ENCODE results near the gene ZNF333.

The ZNF333 gene

GRCh38 chr19:14695471-14695870 lies 5.6 kb downstream of the ZNF333 start:
- intact Hi-C loops (cut with DNase I), result no loop called here
- peak in 1 of 10 donors; percentile 57 for DNase-seq

GRCh38 chr19:14699641-14700040 lies 9.8 kb downstream of the ZNF333 start:
- intact Hi-C loops (cut with DNase I), result no loop called here
- DNase-seq, result no peak

GRCh38 chr19:14700711-14701375 lies 11.0 kb downstream of the ZNF333 start:
- no peak for DNase-seq
- intact Hi-C loops (cut with DNase I), result no loop called here

GRCh38 chr19:14703833-14704232 lies 14.0 kb downstream of the ZNF333 start:
- intact Hi-C loops (cut with DNase I), result no loop called here
- DNase-seq, result no peak

- intact Hi-C loops (cut with DNase I), result no loop called here
Measured at GRCh38 chr19:14704450-14704849, 14.6 kb downstream of the ZNF333 start.

GRCh38 chr19:14715841-14716240 lies 26.0 kb downstream of the ZNF333 start:
- no peak for DNase-seq
- intact Hi-C loops (cut with DNase I), result no loop called here

More at GRCh38 chr19:14704450-14704849, 14.6 kb downstream of the ZNF333 start:
- DNase-seq, result no peak

- no peak for DNase-seq
- intact Hi-C loops (cut with DNase I), result no loop called here
Measured at GRCh38 chr19:14718522-14719116, 28.8 kb downstream of the ZNF333 start.

- intact Hi-C loops (cut with DNase I), result no loop called here
- no peak for DNase-seq
Measured at GRCh38 chr19:14719162-14719561, 29.3 kb downstream of the ZNF333 start.

GRCh38 chr19:14722127-14722526 lies 32.3 kb downstream of the ZNF333 start:
- intact Hi-C loops (cut with DNase I), result no loop called here
- DNase-seq, result no peak

- DNase-seq, result no peak
Measured at GRCh38 chr19:14728595-14728994, 38.7 kb downstream of the ZNF333 start.

GRCh38 chr19:14731200-14731599 lies 41.4 kb downstream of the ZNF333 start:
- DNase-seq, result no peak
- intact Hi-C loops (cut with DNase I), result no loop called here

More at GRCh38 chr19:14728595-14728994, 38.7 kb downstream of the ZNF333 start:
- intact Hi-C loops (cut with DNase I), result no loop called here

GRCh38 chr19:14732510-14732909 lies 42.7 kb downstream of the ZNF333 start:
- intact Hi-C loops (cut with DNase I), result no loop called here
- DNase-seq, result no peak

GRCh38 chr19:14733574-14733973 lies 43.7 kb downstream of the ZNF333 start:
- intact Hi-C loops (cut with DNase I), result no loop called here
- no peak for DNase-seq

- DNase-seq, result no peak
- intact Hi-C loops (cut with DNase I), result no loop called here
Measured at GRCh38 chr19:14735915-14736314, 46.1 kb downstream of the ZNF333 start.

- no peak for DNase-seq
- intact Hi-C loops (cut with DNase I), result no loop called here
Measured at GRCh38 chr19:14746886-14747285, 57.0 kb downstream of the ZNF333 start.

GRCh38 chr19:14748601-14749000 lies 58.8 kb downstream of the ZNF333 start:
- intact Hi-C loops (cut with DNase I), result no loop called here
- DNase-seq, result no peak

GRCh38 chr19:14758816-14759215 lies 69.0 kb downstream of the ZNF333 start:
- peak in 1 of 10 donors; percentile 9 for DNase-seq
- intact Hi-C loops (cut with DNase I), result no loop called here

GRCh38 chr19:14761607-14762006 lies 71.8 kb downstream of the ZNF333 start:
- intact Hi-C loops (cut with DNase I), result no loop called here
- DNase-seq, result peak in 1 of 10 donors; percentile 9

- DNase-seq, result peak in 1 of 10 donors; percentile 8
- intact Hi-C loops (cut with DNase I), result no loop called here
Measured at GRCh38 chr19:14762111-14762510, 72.3 kb downstream of the ZNF333 start.

- intact Hi-C loops (cut with DNase I), result no loop called here
- DNase-seq, result no peak
Measured at GRCh38 chr19:14763497-14764145, 73.8 kb downstream of the ZNF333 start.

GRCh38 chr19:14764401-14764800 lies 74.6 kb downstream of the ZNF333 start:
- DNase-seq, result peak in 1 of 10 donors; percentile 59
- intact Hi-C loops (cut with DNase I), result no loop called here

GRCh38 chr19:14765403-14765802 lies 75.6 kb downstream of the ZNF333 start:
- DNase-seq, result peak in 1 of 10 donors; percentile 20
- intact Hi-C loops (cut with DNase I), result loop anchor here (5.0 kb wide), 1 partner anchor 368 kb away; no protein-coding TSS in a partner anchor

All from posterior cingulate gyrus (tissue), 11 donors.